RWPE2 (cell line): ENCODE measurements around the gene PTPRN2.

Source experiments
- ATAC-seq: fragments of 200-7000 bp; cut with Tn5 transposase; 3 replicates; pipeline ENCODE4 v1.9.1; 2021; ENCODE audit warnings: low read depth
- DNase-seq: peaks from one replicate; pipeline ENCODE4 v3.0.0-alpha.2; 2020; ENCODE audit warnings: low spot score
- H3K27ac ChIP-seq: fragments of 450-650 bp; 2 replicates; pipeline ENCODE4 v1.5.1; 2017; ENCODE audit warnings: mild to moderate bottlenecking; ENCODE audit not compliant: poor library complexity, severe bottlenecking
- H3K27me3 ChIP-seq: fragments of 250-450 bp; sonication (Bioruptor Pico); 2 replicates; pipeline ENCODE4 v1.5.1; 2021; ENCODE audit warnings: mild to moderate bottlenecking, moderate library complexity; ENCODE audit not compliant: insufficient read depth, poor library complexity, severe bottlenecking
- H3K36me3 ChIP-seq: fragments of 250-450 bp; sonication (Bioruptor Pico); 2 replicates; pipeline ENCODE4 v1.5.1; 2020; ENCODE audit warnings: low read depth, mild to moderate bottlenecking, moderate library complexity
- H3K4me1 ChIP-seq: fragments of 250-450 bp; sonication (Bioruptor Pico); 2 replicates; pipeline ENCODE4 v1.5.1; 2021; ENCODE audit warnings: mild to moderate bottlenecking, moderate library complexity; ENCODE audit not compliant: insufficient read depth, poor library complexity, severe bottlenecking
- H3K4me3 ChIP-seq: fragments of 250-450 bp; sonication (Bioruptor Pico); 2 replicates; pipeline ENCODE4 v1.5.1; 2021; ENCODE audit warnings: mild to moderate bottlenecking, moderate library complexity; ENCODE audit not compliant: severe bottlenecking
- H3K9me3 ChIP-seq: fragments of 250-450 bp; sonication (Bioruptor Pico); 2 replicates; pipeline ENCODE4 v1.5.1; 2021; ENCODE audit warnings: mild to moderate bottlenecking, moderate library complexity; ENCODE audit not compliant: severe bottlenecking
- CTCF ChIP-seq: fragments of 450-650 bp; IDR thresholded peaks from one replicate; pipeline ENCODE4 v1.5.1; 2017; ENCODE audit warnings: mild to moderate bottlenecking, moderate library complexity; ENCODE audit not compliant: poor library complexity, severe bottlenecking

PTPRN2 gene

GRCh38 chr7:157853076-157853788 is 734.4 kb downstream of the PTPRN2 start:
- Histone ChIP-seq H3K4me1 (no peaks in the 10 kb centered on the region), H3K4me3 (no peak overlapping the region), H3K36me3 (no peaks in the 10 kb centered on the region), H3K27ac (no peak overlapping the region), H3K27me3 (no peaks in the 10 kb centered on the region), H3K9me3 (no peaks in the 10 kb centered on the region)
- DNase-seq (peak; percentile 47), ATAC-seq (no peak)
- no peak for TF ChIP-seq CTCF

- no peaks in the 10 kb centered on the region for H3K27me3 ChIP-seq
- no peak for DNase-seq
- no peaks in the 10 kb centered on the region for H3K36me3 ChIP-seq
- H3K9me3 ChIP-seq, result no peaks in the 10 kb centered on the region
- H3K4me1 ChIP-seq, result no peaks in the 10 kb centered on the region
- TF ChIP-seq CTCF, result no peak
- H3K27ac ChIP-seq, result no peak overlapping the region
- H3K4me3 ChIP-seq, result no peak overlapping the region
- peak; percentile 68 for ATAC-seq
Measured at GRCh38 chr7:157851501-157852067, 736.0 kb downstream of the PTPRN2 start.

GRCh38 chr7:157850481-157851444 is 736.9 kb downstream of the PTPRN2 start:
- Histone ChIP-seq H3K4me1 (no peaks in the 10 kb centered on the region), H3K27ac (no peak overlapping the region), H3K9me3 (no peaks in the 10 kb centered on the region), H3K36me3 (no peaks in the 10 kb centered on the region), H3K4me3 (no peak overlapping the region), H3K27me3 (no peaks in the 10 kb centered on the region)
- ATAC-seq, result no peak
- TF ChIP-seq CTCF, result no peak
- no peak for DNase-seq

- no peaks in the 10 kb centered on the region for H3K4me1 ChIP-seq
- H3K9me3 ChIP-seq, result peaks cover 3% of the 10 kb centered on the region
- no peaks in the 10 kb centered on the region for H3K36me3 ChIP-seq
- no peak for DNase-seq
- no peak overlapping the region for H3K4me3 ChIP-seq
- H3K27me3 ChIP-seq, result no peaks in the 10 kb centered on the region
- H3K27ac ChIP-seq, result no peak overlapping the region
- no peak for ATAC-seq
- no peak for TF ChIP-seq CTCF
Measured at GRCh38 chr7:157849726-157850125, 737.9 kb downstream of the PTPRN2 start.
